GM12872 (cell line): ENCODE measurements around the gene PAN3.

Experiments used
- TF ChIP-seq, protein P1 (sequence below): IDR thresholded peaks from 3 replicates; pipeline ENCODE4 v1.5.1; 2011; ENCODE audit warnings: low read depth, mild to moderate bottlenecking, low read length, moderate library complexity; ENCODE audit not compliant: insufficient read depth

PAN3 gene

DNA sequence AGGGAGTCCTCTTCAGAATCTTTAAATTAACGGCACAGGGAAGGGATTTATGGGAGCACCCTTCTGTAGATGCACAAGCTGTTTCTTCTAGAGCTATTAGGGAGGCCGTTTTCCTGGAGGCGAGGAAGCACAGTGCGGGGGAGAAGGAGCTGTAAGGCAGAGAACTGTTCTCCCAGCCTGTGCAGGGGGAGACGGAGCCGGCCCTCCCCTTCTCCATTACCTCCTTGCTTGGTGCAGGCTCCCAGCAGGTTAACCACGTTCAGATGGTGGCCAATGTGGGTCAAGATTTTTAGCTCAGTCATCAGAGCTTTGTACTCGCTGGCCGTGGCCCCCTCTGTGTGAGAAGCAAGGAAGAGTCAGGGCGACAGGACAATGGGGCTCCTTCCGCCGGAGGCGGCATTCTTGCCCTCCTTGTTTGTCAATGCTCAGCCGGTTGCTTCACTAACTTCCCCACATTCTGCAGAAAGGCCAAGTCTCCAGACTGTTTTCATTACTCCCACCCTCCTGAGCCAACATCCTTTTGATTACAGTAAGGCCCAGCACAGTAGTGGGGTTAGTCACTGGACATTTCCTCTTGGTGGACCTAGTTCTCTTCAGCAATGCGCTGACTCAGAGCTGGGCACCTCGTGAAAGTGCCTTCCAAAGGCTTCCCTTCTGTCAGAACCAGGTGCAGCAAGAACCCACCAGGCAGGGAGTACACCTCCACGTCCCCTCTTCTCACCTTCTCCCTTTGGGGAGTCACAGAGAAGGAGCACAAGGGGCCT, 191.2 kb downstream of the PAN3 start:
- TF ChIP-seq, protein P1, sequence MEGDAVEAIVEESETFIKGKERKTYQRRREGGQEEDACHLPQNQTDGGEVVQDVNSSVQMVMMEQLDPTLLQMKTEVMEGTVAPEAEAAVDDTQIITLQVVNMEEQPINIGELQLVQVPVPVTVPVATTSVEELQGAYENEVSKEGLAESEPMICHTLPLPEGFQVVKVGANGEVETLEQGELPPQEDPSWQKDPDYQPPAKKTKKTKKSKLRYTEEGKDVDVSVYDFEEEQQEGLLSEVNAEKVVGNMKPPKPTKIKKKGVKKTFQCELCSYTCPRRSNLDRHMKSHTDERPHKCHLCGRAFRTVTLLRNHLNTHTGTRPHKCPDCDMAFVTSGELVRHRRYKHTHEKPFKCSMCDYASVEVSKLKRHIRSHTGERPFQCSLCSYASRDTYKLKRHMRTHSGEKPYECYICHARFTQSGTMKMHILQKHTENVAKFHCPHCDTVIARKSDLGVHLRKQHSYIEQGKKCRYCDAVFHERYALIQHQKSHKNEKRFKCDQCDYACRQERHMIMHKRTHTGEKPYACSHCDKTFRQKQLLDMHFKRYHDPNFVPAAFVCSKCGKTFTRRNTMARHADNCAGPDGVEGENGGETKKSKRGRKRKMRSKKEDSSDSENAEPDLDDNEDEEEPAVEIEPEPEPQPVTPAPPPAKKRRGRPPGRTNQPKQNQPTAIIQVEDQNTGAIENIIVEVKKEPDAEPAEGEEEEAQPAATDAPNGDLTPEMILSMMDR: no peak

DNA sequence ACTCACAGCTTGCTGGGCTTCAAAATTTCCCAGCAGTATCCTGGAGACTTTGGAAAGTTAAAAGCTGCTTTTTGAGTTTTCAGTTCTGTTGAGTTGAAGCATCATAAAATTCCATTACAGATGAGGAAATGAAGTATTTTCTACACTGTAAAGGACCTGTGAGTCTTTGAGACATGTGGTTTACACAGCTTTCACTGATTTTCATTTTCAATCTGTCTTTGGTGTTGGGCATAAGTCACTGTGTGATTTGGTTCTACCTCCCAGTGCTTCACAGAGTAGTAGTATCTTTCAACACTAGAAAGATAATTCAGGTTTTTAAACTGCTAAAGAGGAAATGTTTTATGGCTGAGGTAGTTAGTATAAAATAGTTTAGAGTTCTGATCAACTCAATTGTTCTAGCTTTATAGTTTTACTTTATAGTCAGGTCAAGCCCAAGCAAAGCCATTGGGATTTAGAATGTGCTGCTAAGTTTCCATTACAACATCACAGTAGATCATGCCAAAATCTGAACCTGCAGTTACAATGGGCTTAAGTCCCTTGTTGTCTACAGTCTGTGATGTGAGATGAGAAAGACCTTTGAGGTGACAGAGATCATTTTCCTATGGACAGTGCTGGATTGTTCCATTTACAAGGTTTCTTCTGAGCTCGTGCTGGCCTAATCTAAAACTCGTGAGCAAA, 195.0 kb downstream of the PAN3 start:
- TF ChIP-seq, protein P1: no peak

DNA sequence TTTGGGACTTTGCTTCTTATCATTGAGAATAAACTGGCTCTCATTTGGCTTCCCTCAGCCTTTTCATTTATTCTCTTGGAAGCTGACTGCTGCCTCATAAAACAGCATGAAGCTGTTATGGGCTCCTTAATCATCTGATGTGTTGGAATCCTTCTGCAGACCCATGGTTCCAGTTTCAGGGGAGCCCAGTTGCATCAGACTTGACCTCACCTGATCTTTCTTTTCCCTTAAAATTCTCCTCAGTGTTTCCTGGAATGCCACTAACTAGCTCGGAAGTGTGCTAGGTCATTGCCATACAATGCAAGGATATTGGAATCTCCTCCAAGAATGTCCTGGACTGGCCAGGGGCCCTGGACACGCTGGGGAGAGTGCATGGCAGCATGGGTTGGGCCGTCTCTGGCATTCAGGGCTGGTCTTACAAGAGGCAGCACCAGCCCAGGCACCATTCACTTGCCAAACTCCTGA, 197.9 kb downstream of the PAN3 start:
- TF ChIP-seq, protein P1: no peak

GRCh38 chr13:28337166-28338005, 199.0 kb downstream of the PAN3 start:
- TF ChIP-seq, protein P1: no peak

GRCh38 chr13:28338006-28338574, 199.7 kb downstream of the PAN3 start:
- TF ChIP-seq, protein P1: no peak

DNA sequence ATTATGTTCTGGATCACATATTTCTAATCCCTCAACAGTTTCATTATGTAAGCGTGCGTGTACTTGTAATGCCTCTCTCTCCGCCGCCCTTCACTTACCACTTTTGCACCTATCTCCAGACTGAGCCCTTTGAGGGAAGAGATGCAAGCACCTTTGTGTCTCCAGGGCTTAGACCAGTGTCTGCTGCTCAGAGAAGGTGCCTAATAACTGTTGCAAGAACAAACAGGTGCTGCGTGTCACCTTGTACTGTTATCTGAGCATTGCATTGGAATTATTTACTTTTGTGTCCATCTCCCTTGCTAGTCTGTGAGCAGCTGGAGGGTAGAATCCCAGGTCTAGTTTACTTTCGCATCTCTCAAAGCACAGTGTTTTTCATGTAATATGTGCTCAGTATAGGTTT, 200.4 kb downstream of the PAN3 start:
- TF ChIP-seq, protein P1: no peak

GRCh38 chr13:28339419-28339818, 201.1 kb downstream of the PAN3 start:
- TF ChIP-seq, protein P1: no peak
